HG02840 (cell line): ENCODE measurements around the gene MSLN.
"Not testable (repeated sequence)": the region's sequence is repeated elsewhere in the genome, so short reads cannot be mapped to it uniquely, and the experiment has no call there.

Source experiments
- ATAC-seq: cut with Tn5 transposase; IDR thresholded peaks from one replicate; pipeline ENCODE4 v1.9.1; 2021; ENCODE audit warnings: mild to moderate bottlenecking, moderate library complexity, moderate number of reproducible peaks; ENCODE audit not compliant: unreplicated experiment, low FRiP score

MSLN gene

GRCh38 chr16:760545-761343 lies at the start of gene MSLN:
TSS of gene MSLN (plus strand) at chr16:760734. CDS start at chr16:762681, 1,947 bp downstream.
- no peak for ATAC-seq

- ATAC-seq: no peak
These were observed 49.5 kb upstream of the MSLN start for GRCh38 chr16:711084-711483.

DNA sequence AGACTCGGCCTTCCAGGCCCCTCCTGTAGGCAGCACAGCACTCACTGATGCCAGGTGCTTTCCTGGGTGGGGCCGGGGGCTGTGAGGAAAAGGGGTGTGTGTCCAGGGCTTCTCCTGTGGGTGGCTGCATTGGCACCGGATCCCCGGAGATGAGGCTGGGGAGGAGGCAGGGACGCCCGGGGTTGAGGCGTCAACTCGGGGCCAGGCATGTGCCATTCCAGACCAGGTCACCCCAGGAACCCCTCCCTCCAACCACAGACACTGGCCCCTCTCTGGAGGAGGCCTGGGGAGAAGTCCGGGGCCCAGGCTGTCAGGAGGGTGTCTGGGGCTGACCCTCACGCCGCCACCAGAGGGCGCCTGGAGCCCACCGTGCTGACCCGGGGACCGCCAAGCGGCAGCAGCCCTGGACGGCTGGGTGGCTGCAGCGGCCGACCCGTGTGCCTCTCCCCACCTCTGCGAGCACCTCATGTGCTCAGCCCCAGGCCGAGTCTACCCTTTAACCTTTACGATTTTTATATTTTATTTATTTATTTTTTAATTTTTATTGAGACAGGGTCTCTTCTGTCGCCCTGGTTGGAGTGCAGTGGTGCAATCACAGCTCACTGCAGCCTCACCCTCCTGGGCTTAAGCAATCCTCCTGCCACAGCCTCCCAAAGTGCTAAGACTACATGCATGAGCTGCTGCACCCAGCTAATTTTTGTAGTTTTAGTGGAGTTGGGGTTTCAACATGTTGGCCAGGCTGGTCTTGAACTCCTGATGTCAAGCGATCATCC lies 48.8 kb upstream of the MSLN start:
- ATAC-seq: no peak

DNA sequence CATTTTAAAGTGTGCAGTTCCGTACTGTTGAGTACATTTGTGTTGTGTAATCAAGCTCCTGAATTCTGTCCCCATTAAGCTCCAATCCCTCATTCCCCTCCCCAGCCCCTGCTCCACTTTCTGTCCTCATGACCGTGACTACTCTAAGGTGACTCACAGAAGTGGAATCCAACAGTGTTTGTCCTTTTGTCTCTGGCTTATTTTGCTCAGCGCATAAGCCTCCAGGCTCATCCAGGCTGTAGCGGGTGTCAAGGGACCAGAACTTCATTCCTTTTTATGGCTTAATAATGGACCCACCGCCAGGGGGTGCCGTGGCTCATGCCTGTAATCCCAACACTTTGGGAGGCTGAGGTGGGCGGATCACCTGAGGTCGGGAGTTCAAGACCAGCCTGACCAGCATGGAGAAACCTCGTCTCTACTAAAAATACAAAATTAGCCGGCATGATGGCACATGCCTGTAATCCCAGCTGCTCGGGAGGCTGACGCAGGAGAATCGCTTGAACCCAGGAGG lies 47.7 kb upstream of the MSLN start:
- not testable (repeated sequence) for ATAC-seq

GRCh38 chr16:714079-714478 lies 46.5 kb upstream of the MSLN start:
- ATAC-seq: no peak

- peak; percentile 54 for ATAC-seq
These were observed 45.7 kb upstream of the MSLN start, which contains the start of gene METRN for GRCh38 chr16:714558-715476. TSS of gene METRN (plus strand) at chr16:715118. CDS start at chr16:715290, 172 bp downstream.

GRCh38 chr16:715477-716199 lies 44.9 kb upstream of the MSLN start:
- ATAC-seq: no peak

- no peak for ATAC-seq
These were observed 44.4 kb upstream of the MSLN start for GRCh38 chr16:716200-716568.

DNA sequence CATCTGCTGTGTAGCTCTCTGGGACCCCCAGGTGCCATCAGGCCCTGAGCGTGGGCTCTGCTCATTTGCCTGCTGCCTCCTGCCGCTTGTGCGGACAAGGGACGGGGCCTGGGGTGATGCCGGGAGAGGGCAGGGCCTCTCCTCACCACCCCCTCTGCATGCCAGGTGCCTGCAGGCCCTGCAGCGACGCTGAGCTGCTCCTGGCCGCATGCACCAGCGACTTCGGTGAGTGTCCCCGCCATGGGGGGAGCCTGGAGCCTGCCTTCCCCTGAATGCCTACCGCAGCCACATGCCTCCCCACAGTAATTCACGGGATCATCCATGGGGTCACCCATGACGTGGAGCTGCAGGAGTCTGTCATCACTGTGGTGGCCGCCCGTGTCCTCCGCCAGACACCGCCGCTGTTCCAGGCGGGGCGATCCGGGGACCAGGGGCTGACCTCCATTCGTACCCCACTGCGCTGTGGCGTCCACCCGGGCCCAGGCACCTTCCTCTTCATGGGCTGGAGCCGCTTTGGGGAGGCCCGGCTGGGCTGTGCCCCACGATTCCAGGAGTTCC lies 43.7 kb upstream of the MSLN start:
- no peak for ATAC-seq

DNA sequence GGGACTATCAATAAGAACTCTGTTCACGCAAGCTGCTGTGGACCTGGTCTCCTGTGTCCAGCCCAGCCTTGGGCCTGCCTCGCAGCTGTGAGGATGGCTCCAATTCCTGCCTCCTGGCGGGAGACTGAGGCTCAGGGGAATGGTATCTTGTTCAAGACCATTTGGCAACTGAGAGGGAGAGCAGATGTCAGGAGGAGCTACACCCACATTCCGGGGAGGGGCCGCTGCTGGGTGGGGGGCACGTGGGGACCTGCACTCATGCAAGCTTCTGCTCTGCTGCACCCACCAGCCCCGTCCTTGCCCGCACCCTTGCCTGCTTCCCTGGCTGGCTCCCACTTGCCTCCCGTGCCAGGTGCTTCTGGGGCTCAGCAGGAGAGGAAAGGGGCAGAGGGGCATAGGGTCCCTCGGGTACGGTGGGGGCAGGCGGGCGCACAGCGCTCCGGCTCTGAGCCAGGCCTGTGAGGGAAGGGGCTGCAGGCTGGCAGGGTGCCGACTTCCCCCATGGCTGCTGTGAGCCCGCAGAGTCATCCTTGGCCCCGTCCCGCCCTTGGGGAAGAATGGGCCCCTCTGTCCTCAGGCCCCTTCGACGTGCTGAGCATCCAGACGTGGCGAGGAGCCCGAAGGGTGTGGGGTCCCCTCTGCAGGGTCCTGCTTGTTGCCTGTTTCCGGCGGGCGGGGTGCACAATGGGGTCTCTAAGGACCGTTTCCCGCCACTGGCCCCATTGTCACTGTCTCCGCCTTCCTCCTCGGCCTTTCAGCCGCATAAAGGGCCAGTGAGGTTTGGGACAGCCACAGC lies 42.9 kb upstream of the MSLN start:
- ATAC-seq: no peak

DNA sequence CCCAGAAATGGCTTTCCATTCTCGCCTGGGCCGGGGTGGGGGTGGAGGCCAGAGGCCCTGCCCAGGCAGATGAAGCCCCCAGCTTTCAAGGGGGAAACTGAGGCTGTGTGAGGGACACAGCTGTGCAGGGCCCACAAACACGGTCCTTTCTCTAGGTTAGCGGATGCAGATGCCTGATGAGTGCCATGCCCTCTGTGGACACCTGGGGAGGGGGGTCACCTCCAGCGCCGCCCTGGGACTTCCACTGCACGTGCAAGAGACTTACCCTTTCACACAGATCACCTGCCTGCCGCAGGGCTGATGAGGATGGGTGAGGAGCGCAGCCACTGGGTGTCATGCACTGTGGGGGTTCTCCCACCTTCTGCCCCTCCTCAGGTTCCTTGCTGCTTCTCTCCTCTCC lies 42.1 kb upstream of the MSLN start:
- no peak for ATAC-seq

GRCh38 chr16:718922-719321 lies 41.6 kb upstream of the MSLN start:
- ATAC-seq: no peak

DNA sequence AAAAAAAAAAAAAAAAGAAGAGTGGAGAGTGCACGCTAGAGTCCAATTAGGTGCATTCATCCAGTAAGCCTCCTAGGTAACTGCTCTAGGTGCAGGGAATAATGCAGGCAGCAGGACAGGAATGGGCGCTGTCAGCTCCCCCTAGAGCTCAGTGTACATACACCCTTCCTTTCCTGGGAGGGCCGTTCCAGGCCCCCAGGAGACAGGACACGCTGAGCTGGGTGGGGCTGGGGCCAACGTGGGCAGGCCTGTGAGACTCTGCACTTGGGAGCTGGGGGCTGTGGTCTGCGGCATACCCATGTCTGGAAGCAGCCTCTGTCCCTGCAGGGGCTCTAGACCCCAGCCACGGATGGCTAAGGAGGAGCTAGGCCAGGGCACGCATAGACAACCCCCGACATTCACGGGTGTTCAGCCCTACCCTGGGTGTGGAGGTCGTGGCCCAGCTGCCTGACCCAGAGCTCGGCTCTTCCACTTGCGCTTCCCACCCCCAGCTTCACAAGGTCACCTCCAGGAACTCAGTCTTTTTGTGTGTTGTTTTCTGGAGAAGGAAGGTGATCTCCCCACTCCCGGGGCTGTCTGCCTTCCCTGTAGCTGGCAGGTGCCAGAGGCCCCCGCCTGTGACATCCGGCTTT lies 40.6 kb upstream of the MSLN start:
- no peak for ATAC-seq

DNA sequence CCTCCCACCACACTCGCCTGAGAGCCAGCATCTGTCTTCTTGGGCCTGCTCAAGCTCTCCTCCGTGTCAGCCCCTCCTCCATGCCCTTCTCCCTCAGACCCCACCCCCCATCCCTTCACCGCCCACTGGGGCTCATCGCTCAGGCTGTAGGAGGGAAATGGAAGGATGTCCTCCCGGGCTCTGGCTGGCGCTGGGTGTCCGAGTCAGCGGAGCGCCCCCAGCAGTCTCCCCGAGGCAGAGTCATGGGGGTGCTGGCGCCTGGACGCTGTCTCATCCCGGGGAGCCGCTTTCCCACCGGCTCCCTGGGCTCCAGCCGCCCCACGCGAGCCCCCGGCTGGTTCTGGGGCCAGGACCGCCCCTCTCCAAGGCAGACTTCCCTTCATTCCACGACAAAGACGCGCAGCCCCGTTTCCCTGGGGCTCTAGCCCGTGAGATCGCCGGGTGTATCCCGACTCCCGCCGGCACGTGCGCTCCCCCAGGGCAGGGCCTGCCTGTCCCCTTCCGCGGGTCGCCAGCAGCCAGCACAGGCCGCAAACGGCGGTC lies 40.0 kb upstream of the MSLN start:
- ATAC-seq: peak; percentile 7

- ATAC-seq: peak; percentile 62
These were observed 39.4 kb upstream of the MSLN start, which contains the start of gene ANTKMT for GRCh38 chr16:720990-721764. TSS of gene ANTKMT (plus strand) at chr16:721146. CDS start at chr16:721275, 129 bp downstream.

- ATAC-seq: no peak
These were observed 38.6 kb upstream of the MSLN start for GRCh38 chr16:721765-722540.
